Activated naive CD4-positive, alpha-beta T cell treated with anti-CD3 and anti-CD28 coated beads, Interleukin-2, amount 10 ng/mL, durations not matched to agents 7 days and 5 days (primary cell): ENCODE measurements around the gene CBX2.
A peak's percentile ranks its signal among the peaks of the same experiment; 100 is the strongest.

ENCODE experiments used
- CTCF ChIA-PET: fragments of 350-600 bp; sonication (Branson Sonifier 250); formaldehyde crosslinking; loops from one replicate; lab custom pipeline; 2021; ENCODE audit warnings: antibody characterized with exemption; lab: Charles Lee
- DNase-seq: peaks from one replicate; pipeline ENCODE4 v3.0.0-alpha.2; 2020
- H3K27ac Mint-ChIP-seq: one replicate; pipeline ENCODE4 v1.8.0; 2021; ENCODE audit warnings: mild to moderate bottlenecking, moderate library complexity, mixed read lengths
- H3K27me3 Mint-ChIP-seq: one replicate; pipeline ENCODE4 v1.8.0; 2021; ENCODE audit warnings: mild to moderate bottlenecking, mixed read lengths
- H3K36me3 Mint-ChIP-seq: one replicate; pipeline ENCODE4 v1.8.0; 2021; ENCODE audit warnings: mixed read lengths
- H3K4me1 Mint-ChIP-seq: one replicate; pipeline ENCODE4 v1.8.0; 2021; ENCODE audit warnings: mixed read lengths
- H3K4me3 Mint-ChIP-seq: one replicate; pipeline ENCODE4 v1.8.0; 2021; ENCODE audit warnings: mild to moderate bottlenecking, moderate library complexity, mixed read lengths
- H3K9me3 Mint-ChIP-seq: one replicate; pipeline ENCODE4 v1.8.0; 2021; ENCODE audit warnings: mixed read lengths

Gene CBX2

DNA sequence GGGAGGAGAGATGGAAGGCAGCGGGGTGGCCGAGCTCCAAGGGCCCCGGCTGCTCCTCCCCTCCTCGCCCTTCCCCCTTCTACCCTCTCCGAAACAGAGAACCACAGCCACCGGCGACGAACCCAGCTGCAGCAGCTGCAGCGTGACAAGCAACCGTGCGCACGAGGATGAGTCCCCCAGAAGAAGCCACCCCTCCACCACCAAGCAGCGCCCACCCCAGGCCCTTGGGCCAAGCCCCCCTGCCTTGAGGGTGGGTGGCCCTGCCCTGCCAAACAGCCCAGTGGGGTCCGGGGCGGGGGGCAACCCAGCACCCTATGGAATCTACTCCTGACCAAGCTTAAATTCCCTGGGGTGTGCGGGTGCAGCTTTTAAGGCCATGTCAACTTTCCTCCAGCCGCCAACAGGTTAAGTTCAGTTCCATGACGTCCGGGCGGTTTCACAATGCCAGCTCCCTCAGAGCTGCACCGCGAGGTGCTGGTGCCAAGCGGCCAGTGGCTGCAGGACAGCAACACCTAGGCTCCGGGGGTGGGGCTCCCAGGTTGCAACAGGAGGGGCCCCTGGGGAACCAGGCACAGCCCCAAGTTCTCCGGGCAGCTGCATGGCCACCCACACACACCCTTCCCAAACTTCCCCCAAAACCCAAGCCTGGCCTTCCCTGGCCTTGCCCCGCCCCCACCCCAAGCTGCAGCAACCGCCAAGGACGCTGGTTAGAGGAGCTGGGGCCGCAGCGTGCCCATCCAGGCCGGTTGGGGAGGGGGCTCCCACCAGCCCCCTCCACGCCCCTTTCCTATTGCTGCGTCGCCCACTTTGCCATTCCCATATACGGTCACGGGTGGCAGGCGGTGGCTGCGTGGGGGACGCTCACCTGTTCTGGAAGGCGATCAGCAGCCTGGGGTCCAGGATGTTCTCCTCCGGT is 59.3 kb downstream of the CBX2 start:
- H3K27me3 Mint-ChIP-seq = peaks cover 32% of the 10 kb centered on the region
- peak overlapping the region; percentile 99 for H3K4me3 Mint-ChIP-seq
- DNase-seq = peak; percentile 73
- H3K27ac Mint-ChIP-seq = peak overlapping the region; percentile 98
- no peaks in the 10 kb centered on the region for H3K9me3 Mint-ChIP-seq
- CTCF ChIA-PET = interaction anchor here (0.7 to 4.1 kb wide), 7 partner anchors 9 to 155 kb away, joined by 3 to 39 read pairs (median 4); no protein-coding TSS in a partner anchor
- peaks cover 31% of the 10 kb centered on the region for H3K36me3 Mint-ChIP-seq
- peaks cover 56% of the 10 kb centered on the region for H3K4me1 Mint-ChIP-seq
